Fibroblast of upper back skin (primary cell): ENCODE results near the gene MTIF3.

Source experiments
- DNase-seq: peaks from one replicate; pipeline ENCODE4 v3.0.0-alpha.2; 2013

MTIF3 gene, protein sequence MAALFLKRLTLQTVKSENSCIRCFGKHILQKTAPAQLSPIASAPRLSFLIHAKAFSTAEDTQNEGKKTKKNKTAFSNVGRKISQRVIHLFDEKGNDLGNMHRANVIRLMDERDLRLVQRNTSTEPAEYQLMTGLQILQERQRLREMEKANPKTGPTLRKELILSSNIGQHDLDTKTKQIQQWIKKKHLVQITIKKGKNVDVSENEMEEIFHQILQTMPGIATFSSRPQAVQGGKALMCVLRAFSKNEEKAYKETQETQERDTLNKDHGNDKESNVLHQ

DNA sequence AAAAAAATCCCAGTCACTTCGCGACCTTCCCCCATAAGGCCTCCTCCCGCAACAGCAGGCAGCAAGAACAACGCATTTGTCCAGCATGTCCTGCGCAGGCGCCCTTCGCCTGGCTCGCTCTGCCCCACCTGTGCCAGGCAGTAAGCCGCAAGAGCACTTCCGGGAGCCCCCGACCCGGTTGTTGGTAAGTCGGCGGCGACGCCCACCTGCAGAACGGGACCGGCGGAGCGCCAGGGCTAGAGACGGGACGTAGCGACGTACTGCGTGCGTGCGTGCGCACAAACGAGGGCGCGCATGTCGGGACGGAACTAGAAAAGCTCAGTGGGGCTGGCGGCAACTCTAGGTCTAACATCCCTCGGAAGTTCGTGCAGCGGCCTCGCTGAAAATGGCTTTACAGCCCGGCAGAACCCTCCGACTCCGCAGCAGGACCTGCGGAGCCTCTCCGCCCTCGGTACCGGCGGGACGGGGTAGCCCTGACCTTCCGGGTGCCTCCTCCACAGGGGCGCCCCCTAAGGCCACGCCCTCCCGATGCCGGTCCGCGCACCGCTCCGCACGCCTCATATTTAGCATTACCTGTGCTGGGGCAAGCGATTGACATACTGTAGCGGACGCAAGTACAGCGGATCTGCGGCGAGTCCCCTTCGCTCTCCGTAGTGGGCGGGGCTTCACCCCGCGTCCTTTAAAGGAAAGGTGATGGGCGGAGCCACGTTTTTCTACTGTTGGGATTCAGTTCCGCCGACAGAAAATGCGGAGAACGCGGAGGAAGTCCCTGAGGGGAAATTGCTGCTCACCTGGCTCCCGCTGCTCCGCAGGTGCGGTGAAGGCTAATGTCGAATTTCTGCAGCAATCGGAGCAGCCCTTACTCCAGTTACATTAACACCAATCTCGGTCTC lies at the start of gene MTIF3:
Gene MTIF3 (minus strand): TSS at position 629 of the 893 bp plus-strand sequence. CDS start 10,116 bp downstream, outside the sequence.
- peak; percentile 90 for DNase-seq

DNA sequence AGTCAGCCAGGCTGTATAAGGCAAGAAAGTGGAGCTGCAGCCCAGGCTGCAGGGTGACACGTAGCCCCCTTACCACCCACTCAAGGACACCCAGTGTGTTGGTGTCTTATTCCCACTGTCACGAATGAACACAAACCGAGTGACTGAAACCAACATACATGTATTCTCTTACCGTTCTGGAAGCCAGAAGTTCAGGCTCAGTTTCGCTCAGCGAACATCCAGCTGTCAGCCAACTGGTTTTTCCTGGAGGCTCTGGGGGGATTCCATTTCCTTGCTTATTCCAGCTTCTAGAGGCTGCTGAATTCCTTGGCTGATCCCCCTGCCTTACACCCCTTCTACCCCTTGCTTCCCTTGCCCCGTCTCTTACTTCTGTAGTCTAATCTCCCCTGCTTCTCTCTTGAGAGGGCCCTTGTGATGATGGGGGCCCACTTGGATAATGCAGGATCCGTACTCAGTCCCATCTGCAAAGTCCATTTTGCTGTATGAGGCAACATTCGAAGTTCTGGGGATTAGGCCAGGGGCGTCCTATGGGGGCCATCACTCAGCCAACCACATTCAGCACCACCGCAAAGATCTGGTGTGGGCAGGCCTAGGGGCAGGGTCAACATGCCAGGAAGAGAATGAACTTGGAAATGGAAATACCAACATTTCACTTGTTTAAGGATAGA lies 47.3 kb upstream of the MTIF3 start:
- no peak for DNase-seq

DNA sequence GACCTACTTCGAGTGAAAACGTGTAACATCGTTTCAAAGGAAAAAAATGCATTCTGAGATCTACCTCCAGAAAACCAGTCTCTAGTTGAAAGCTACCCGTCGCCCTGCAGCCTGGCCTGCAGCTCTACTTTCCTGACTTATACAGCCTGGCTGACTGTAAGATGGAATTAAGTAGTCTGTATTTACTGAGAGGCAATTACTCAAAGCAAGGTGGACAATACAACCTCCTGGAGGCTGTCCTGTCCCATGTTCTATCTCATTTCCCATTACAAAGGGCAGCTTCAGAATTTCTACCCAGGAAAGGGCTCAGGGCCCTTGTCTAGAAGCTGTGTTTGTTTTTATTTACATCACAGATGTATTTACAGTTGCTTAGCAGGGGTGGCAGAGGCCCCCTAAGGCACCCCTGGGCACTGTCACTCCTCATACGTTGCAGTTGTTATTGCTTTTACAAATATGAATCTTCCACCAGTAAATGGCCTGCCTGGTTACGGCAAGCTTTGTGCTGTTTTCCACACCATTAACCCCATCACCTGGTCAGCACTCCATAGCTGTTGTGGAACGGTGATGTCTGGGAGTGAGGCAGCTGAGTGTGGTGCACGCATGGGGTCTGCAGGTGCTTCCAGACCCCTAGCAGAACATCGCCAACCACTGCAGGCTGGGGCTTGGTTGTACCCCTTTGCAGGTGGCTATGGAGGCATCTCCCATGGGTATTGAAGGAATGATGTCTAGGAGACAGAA lies 46.3 kb upstream of the MTIF3 start:
- no peak for DNase-seq

DNA sequence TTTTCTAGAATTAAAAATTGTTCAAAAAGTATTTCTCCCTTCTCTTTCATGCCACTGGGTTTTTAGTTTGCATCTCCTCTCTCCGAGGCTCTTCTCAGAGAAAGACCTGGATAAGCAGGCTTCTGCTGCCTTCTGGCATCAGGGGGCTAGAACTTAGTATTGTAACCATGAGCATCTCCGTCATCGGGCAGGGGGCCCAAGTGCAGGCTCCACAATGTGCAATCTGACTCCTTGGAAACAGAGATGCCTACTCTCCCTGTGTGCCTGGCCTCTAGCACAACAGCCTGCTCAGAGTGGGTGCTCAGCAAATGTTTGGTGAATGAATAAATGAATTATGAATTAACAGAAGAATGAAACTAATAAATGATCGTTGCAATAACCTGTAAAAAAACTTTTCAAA lies 45.6 kb upstream of the MTIF3 start:
- no peak for DNase-seq

DNA sequence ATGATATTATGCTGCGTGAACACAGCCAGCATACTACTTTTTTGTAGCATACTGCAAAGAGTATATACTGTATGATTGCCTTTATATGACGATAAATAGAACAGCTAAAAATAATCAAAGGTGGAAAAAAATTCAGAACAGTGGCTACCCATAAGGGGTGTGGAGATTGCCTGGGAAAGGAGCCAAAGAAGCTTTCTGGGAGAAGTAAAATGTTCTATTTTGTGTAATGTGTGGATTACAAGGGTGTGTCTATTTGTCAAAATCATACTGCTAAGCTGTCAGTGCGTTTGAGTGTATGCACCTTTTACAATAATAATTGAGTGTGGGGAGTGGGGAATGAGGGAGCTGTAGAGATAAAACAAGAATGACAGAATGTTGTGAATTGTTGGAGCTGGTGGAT lies 45.2 kb upstream of the MTIF3 start:
- DNase-seq: no peak

DNA sequence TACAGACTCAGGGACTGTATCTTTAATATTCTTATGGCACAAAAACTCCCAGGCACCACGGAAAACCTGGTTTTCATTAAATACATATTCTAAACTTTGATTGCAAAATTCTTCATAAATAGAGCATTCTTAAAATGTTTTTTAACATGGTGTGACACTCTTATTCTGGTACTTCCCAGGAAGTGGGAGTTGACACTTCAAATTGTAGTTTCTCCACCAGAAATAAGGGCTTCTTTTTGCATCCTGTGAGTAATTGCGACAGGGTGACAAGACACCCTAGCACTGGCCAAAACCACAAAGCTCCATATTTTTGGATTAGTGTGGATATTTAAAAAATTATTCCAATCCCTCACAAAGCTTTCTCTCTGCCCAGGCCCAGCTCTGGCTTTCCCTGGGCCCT lies 43.6 kb upstream of the MTIF3 start:
- DNase-seq: peak; percentile 37

DNA sequence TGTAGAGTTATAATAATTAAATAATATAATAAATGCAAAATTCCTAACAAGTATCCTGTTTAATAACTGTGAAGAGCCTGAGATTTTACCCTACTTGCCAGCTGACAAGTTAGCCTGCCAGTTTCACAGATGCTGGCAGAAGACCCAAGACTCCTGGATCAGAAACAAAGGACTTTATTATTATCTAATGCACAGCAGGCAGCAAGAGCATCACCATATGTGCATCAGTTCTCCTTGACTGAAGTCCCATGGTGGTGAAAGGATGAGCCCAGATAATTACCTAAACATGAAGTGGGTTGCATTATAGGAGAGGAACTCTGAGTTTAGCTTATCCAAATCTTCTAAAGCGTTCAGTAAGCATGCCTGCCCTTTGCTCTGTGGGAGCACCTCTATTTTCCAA lies 39.1 kb upstream of the MTIF3 start:
- no peak for DNase-seq

DNA sequence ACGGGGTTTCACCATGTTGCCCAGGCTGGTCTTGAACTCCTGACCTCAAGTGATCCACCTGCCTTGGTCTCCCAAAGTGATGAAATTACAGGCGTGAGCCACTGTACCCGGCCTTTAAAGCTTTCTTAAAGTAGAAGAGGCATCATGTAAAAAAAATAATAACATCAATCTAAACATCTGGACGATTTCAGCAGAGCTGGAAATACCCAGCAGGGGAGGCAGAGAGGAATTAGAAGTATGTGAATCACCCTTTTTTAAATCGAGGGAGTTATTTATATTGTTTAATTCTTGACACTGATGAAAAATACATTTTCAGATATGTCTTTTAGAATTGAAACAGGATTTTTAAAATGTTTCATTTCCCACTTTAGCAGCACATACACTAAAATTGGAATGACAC lies 37.4 kb upstream of the MTIF3 start:
- peak; percentile 25 for DNase-seq

DNA sequence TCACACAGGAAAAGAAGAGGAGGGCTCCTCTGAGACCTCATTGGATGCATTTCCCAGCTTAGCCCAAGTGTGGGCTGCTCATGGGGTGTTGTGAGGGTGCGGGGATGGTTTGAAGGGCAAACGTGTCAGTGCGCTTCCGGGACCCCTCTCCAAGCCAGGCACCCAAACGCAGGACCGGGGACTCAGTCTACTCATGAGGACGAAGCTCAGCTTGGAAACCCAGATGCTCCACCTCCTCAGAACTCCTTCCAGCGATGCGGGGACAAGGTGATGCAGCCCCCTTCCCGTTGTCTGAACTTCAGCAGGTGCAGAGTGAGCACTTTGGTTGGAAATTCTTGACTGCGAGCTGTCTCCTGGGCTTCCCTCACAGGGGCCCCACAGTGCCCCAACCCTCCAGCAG lies 33.1 kb upstream of the MTIF3 start:
- no peak for DNase-seq

DNA sequence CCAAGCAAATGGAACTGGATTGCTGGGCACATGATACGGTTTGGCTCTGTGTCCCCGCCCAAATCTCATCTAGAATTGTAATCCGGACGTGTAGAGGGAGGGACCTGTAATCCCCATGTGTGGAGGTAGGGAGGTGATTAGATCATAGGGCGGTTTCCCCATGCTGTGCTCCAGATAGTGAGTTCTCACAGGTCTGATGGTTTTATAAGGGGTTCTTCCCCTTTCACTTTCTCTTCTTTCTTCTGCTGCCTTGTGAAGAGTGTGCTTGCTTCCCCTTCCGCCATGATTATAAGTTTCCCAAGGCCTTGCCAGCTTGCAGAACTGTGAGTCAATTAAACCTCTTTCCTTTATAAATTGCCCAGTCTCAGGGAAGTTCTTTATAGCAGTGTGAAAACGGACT lies 32.6 kb upstream of the MTIF3 start:
- DNase-seq: no peak

DNA sequence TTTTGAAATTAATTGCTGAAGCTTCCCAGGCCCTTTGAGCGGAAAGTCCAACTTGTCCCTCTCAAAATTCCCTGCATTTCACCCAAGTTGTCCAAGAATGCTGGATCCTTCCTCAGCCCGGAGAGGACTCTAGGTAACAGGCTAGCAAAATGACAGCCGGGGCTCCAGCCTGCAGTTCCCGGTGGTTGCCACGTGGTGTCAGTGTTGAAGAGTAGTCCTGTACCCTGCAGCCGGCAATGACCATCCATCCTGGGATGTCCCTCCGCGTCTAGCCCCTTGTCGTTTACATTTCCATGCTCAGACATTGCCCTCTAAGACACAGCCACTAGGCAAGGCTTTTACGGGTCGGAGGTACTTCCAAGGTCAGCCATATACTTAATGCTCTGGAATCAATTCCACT lies 31.4 kb upstream of the MTIF3 start:
- DNase-seq: no peak

DNA sequence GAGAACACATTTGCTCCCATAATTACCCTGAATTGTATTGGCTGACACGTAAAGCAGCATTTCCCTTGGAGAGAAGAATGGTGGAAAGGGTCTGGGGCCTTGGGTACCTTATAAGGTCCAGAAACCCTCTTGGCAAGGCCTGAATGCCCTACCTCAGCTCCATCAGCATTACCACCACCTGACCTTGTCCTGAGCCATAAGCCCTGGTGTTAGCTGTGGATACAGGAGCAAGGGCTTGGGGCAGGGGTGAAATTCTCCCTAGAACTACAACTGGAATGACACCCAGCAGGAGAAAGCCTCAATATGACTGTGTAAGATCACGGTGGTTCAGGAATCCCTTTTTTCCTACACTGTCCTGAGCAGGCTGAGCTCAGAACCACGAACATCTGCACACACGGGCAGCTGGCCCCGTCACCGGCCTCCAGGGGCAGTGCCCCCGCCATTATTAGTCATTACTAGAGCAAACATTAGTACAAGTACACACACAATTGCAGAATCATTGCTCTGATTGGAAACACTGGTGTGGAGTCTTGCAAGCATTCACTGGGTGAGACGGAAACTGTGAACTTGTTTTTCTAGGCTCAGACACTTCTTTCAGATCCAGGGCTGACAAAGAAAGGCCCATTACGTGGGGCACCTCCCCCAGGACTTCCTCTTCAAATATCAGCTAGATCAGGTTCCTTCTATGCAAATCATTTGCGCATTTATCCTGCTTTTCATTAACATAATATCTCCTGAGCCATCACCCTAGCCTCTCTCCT lies 26.8 kb upstream of the MTIF3 start:
- no peak for DNase-seq

DNA sequence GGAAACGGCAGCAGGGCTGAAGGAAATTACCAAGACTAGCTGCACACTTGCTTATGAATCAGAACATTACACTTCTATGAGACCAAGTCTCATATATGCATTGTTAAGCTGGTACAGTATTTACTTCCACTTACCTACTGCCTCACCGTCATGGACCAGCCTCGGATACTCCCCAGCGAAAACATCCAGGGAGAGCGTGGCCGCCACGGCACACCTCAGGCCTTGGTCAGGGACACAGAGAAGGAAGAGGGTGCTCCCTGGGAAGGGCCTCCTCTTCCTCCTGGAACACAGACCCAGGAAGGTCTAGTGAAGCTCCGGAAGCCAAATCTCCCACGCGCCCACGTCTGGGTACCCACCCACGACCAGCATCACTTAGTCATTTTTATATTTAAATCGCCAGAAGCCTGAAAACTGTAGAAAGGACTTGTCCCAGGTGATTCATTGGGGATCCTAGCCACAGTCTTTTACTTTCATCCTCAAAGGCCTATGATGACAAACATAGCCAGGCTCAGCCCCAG lies 24.4 kb upstream of the MTIF3 start:
- DNase-seq: no peak

DNA sequence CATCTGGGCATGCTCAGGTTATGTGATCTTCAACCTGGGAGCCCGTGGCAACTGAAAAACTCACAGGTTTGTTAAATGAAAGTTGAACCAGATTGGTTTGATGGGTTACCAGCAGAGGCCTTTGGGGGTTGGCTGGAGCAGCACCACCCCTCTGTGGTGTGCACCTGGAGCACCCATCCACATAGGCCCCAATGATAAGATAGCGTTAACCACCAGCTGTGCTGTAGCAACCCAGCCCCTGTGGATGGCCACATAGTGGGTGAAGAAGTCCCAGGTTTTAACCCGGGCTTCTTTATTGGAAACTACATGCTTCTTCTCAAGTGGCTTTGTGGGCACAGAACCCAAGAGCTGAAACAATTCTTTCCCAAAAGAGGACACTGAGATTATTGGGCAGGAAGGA lies 22.6 kb upstream of the MTIF3 start:
- no peak for DNase-seq

DNA sequence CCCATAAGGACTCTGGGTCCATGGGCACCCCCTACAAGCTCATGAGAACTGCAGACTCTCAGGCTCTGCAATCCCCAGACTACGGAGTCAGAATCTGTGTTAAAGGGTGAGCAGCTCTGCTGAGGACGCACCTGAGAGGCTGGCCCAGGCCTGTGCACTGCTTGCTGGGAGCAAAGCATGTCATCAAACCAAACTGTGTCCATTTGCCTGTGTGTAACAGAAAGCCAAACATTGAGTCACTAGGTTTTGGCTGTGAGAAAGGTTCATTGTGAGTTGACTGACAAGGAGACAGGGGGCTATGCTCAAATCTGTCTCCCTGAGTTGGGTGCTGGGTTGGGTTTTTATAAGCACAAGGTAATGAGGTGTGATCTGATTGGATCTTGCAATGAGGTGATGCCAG lies 22.1 kb upstream of the MTIF3 start:
- DNase-seq: no peak

DNA sequence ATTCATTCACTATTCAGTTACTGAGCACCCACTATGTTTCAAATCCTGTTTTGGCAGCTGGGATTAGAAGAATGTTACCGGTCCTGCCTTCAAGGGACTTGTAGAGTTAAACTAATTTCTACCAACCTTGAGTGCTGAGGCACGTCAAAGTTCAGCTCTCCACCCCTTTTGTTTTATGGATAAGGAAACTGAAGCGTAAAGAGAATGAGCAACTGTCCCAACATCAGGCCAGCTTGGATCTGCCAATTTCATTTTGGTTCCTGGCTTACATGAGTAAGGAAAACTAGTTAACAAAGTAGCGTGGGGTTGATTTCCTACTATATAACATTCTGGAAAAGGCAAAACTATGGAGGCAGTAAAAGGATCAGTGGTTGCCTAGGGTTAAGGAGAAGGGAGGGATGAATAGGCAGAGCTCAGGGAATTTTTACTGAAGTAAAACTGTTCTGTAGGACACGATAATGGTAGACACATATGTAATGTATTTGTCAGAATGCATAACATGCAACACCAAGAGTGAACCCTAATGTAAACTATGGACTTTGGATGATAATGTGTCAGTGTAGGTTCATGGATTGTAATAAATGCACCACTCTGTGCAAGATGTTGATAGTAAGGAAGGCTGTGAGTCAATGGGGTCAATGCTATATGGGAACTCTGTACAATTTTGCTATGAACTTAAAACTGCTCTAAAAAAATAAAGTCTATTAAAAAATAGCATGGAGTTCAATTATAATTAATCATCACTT lies 19.9 kb upstream of the MTIF3 start:
- no peak for DNase-seq

DNA sequence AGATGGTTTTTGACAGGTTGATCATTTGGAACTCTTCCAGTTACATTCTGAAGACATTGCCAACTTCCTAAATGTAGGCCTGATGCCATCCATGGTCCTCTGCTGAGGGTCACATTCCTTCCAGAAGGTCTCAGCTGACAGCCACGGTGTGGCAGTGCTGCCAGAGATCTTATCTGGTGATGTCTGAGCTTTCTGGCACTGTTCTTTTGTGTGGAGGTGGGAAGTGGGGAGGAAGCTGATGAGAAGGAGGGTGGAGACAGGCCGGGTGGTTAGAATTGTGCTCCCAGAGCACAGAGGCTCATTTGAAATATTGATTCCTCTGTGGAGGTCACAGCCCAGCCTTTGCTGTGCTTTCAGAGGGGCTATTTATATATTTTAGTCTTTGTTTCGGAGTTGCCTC lies 16.1 kb upstream of the MTIF3 start:
- DNase-seq: no peak

DNA sequence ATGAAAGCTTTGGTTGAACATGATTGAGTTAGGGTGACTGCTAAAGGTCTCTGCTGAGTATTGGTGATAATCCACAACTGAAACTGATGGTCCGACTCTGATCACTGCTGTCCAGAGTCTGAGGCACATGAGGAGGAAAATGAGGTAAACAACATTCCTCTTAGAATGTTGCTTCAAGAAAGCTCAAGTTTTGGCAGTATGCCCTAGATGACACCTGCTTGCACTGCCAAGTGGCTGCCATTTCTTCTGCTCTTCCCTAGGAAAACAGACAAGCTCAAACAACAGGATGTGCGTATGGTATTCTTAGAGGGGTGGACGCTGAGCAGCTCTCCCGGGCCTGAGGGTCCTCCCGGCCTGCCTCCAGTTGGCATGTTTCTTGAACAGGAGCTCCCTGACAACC lies 15.2 kb upstream of the MTIF3 start:
- no peak for DNase-seq

DNA sequence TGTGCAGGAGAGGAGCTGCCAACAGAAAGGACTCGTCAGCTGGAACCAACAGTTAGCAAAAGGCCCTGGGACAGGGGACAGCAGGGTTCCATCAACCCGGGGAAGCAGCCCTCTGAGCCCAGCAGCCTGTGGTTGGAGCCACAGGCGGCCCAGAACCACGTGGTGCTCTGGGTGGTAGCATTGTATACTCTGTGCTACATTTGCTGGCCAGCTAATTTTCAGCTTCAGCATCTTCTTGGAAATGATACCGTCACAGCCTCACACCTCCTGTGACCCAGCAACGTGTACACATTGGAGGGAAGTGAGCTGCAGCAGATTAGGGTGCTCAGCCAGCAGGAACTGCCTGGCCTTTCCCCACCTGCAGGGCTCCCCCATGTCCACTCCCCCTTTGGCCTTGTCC lies 13.1 kb upstream of the MTIF3 start:
- DNase-seq: no peak

DNA sequence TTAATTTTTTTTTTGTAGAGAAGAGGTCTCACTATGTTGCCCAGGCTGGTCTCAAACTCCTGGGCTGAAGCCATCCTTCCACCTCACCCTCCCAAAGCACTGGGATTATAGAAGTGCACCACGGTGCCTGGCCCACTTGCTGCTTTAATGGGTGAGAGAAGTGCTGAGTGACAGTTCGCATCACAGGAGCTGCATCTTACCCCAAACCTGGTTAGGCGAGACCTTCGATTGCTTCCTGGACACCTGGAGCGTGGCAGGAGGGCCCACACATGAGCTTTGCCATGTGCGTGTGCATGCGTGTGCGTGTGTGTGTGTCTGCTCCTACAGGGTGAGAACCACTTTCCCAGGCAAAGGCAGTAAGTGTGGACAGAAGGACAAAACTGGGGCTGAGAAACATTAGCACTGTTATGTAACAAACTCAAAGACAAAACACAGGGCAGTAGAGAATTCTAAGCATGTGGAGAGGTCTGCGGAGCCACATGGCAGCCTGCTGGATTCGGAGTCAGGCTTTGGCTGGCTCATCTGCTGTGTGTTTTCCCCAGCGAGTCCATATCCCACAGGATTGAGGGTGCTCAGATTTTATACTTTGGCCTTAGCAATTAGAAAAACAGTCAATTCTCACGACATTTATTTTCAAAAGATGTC lies 11.7 kb upstream of the MTIF3 start:
- DNase-seq: peak; percentile 11

DNA sequence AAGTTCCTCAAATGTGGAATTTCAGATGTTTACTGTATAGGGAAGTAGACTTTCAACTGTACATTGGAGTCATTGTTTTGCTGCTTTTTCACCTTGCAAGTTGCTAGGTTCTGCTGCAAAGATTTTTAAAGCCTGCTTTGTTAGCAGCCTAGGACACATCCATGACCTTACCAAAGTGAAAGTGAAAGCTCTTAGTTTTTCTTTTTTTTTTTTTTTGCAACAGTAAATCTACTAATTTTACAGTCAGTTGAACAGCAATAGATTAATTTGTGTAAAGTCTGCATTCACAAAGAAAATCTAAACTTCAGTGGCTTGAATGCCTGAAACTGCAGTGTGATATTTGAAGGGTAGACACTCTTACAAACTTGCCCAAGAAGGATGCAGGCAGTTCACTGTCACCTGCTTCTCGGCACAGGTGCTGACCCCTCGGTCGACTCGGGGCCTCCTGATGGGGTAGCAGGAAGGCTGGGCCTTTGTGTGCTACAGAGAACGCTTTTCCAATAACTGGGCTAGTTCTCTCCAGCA lies 5.0 kb upstream of the MTIF3 start:
- DNase-seq: no peak
